NT2/D1 (cell line): ENCODE measurements around the gene TNFAIP2.
"Not testable (repeated sequence)": the region's sequence is repeated elsewhere in the genome, so short reads cannot be mapped to it uniquely, and the experiment has no call there.

ENCODE experiments used
- DNase-seq: peaks from one replicate; pipeline ENCODE4 v3.0.0-alpha.2; 2011; ENCODE audit warnings: low read depth, low spot score
- H3K27me3 ChIP-seq: 2 replicates; pipeline ENCODE4 v1.6.0; 2011; ENCODE audit warnings: mild to moderate bottlenecking; ENCODE audit not compliant: insufficient read length, insufficient read depth
- H3K36me3 ChIP-seq: 2 replicates; pipeline ENCODE4 v1.6.1; 2011; ENCODE audit warnings: mild to moderate bottlenecking, low read length, mixed read lengths; ENCODE audit not compliant: insufficient read depth, insufficient read length
- H3K4me1 ChIP-seq: 2 replicates; pipeline ENCODE4 v1.5.1; 2011; ENCODE audit not compliant: insufficient read depth, insufficient read length
- H3K4me3 ChIP-seq: 2 replicates; pipeline ENCODE4 v1.5.1; 2011; ENCODE audit warnings: low read depth; ENCODE audit not compliant: insufficient read length
- H3K9ac ChIP-seq: 2 replicates; pipeline ENCODE4 v1.6.0; 2011; ENCODE audit warnings: low read depth; ENCODE audit not compliant: insufficient read length
- H3K9me3 ChIP-seq: 2 replicates; pipeline ENCODE4 v1.5.1; 2011; ENCODE audit warnings: mild to moderate bottlenecking, low read length; ENCODE audit not compliant: insufficient read depth
- SUZ12 ChIP-seq: IDR thresholded peaks from 2 replicates; pipeline ENCODE4 v1.6.1; 2011; ENCODE audit not compliant: insufficient read length, insufficient read depth; ENCODE audit errors: extremely low read depth
- YY1 ChIP-seq: IDR thresholded peaks from 2 replicates; pipeline ENCODE4 v1.6.1; 2011; ENCODE audit not compliant: insufficient read length, insufficient read depth
- ZNF274 ChIP-seq: IDR thresholded peaks from 2 replicates; pipeline ENCODE4 v1.6.1; 2011; ENCODE audit warnings: mild to moderate bottlenecking, low read depth, low read length

Gene TNFAIP2

DNA sequence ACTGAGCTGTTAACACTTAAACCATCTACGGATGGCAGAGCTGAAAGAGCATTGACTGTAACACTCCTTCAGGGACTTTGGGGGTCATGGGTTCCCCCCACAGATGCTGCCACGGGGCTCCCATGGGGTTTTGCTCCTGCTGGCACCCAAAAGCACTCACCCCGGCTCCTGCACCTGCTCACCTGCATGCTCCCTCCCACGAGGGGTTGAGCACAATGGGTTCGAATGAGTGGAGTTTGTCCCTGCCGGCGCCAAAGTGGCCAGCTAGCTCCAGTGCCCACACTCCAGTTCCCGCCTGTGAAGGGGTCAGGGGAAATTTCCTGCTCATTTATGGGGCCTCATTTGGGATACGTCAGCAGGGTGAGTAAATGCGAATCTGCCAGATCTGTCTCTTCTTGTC is 40.7 kb downstream of the TNFAIP2 start:
- TF ChIP-seq SUZ12 (no peak), YY1 (no peak), ZNF274 (no peak)
- H3K4me3 ChIP-seq = no peak overlapping the region
- H3K9me3 ChIP-seq = peaks cover 14% of the 10 kb centered on the region; the same call in 1 of the 2 replicates
- H3K27me3 ChIP-seq = no peaks in the 10 kb centered on the region
- H3K36me3 ChIP-seq = no peaks in the 10 kb centered on the region
- peaks cover 3% of the 10 kb centered on the region for H3K4me1 ChIP-seq
- H3K9ac ChIP-seq = no peak overlapping the region
- DNase-seq = no peak

DNA sequence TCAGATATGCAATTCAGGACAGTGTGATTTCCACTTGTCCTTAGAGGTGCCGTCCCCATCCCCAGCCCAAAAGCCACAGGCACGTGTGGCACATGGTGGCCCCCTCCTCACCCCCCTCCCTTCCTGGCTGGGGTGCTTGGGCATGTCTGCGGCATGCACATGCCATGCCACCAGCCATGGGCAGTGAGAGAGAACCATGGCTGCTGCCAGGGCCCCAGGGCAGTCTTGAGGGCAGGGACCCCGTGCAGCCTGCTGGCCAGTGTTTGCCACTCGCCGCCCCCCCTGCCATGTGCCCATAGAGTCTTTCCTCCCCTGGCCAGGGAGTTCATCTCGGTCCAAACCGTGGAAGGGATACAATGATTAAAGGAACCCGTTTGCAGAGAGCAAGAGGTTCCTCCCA is 41.5 kb downstream of the TNFAIP2 start:
- Histone ChIP-seq H3K9ac (no peak overlapping the region), H3K4me3 (no peak overlapping the region), H3K4me1 (peaks cover 3% of the 10 kb centered on the region), H3K27me3 (no peaks in the 10 kb centered on the region), H3K36me3 (no peaks in the 10 kb centered on the region), H3K9me3 (peaks cover 21% of the 10 kb centered on the region)
- TF ChIP-seq ZNF274 (no peak), YY1 (no peak), SUZ12 (no peak)
- no peak for DNase-seq

DNA sequence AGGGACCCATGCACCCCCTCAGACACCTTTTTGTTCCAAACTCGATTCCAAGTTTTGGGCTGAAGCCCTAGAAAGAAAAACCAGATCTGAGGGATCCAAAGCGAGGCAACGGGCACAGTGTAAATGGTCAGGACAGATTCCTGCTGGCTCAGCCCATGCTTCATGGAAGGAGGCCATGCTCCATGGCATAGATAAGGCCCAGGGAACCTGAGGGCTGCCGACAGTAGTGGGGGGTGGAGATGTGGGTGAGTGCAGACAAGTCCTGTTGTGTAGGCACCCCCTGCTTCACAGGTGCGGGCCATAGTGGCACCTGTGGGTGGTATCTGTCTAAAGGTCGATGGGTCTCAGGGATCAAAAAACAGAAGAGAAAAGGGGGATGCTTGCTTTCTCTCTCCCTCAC is 42.1 kb downstream of the TNFAIP2 start:
- H3K9me3 ChIP-seq = peaks cover 27% of the 10 kb centered on the region

DNA sequence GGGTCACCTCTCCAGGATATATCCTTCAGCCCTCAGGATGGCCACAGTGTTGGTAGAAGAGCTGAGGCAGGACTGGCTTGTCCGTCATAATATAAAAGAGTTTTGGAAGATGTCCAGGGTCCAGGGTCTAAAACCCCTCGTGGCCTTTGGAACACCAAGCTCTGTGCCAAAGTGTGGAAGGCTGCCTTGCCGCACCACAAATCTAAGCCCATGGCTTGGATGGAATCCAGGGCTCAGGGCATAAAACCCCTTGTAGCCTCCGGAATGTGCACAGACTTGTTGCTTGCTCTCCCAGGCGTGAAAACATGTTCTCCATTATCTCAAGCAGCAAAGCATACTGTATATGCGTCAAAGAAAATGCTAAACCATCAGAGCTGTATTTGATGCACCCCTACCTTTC is 46.7 kb downstream of the TNFAIP2 start:
- no peak for DNase-seq
- Histone ChIP-seq H3K9me3 (peaks cover 42% of the 10 kb centered on the region), H3K27me3 (no peaks in the 10 kb centered on the region), H3K9ac (no peak overlapping the region), H3K4me1 (no peaks in the 10 kb centered on the region), H3K36me3 (no peaks in the 10 kb centered on the region), H3K4me3 (no peak overlapping the region)
- TF ChIP-seq ZNF274 (no peak), YY1 (no peak), SUZ12 (no peak)

More for the DNA sequence above, 42.1 kb downstream of the TNFAIP2 start:
- Histone ChIP-seq H3K4me1 (peaks cover 3% of the 10 kb centered on the region), H3K27me3 (no peaks in the 10 kb centered on the region), H3K9ac (no peak overlapping the region), H3K36me3 (no peaks in the 10 kb centered on the region), H3K4me3 (no peak overlapping the region)
- TF ChIP-seq YY1 = no peak
- no peak for TF ChIP-seq SUZ12
- no peak for TF ChIP-seq ZNF274
- DNase-seq = no peak

DNA sequence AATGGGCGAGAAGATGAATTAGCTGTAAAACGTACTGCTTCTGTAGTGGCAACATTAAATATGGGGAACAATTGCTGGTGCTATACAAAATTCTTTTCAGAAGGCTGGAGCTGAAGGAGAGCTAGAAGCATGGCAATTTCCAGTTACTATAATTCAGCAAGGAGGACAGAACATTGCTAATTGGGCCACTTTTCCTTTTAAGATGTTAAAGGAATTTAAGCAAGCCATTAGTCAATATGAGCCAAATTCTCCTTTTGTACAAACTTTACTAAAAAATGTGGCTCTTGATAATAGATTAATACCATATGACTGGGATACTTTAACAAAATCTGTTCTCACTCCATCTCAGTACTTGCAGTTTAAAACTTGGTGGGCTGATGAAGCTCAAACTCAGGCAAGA is 47.9 kb downstream of the TNFAIP2 start:
- H3K4me1 ChIP-seq, H3K27me3 ChIP-seq, DNase-seq, H3K9ac ChIP-seq, H3K36me3 ChIP-seq, H3K4me3 ChIP-seq: not testable (repeated sequence)
- peaks cover 47% of the 10 kb centered on the region for H3K9me3 ChIP-seq

DNA sequence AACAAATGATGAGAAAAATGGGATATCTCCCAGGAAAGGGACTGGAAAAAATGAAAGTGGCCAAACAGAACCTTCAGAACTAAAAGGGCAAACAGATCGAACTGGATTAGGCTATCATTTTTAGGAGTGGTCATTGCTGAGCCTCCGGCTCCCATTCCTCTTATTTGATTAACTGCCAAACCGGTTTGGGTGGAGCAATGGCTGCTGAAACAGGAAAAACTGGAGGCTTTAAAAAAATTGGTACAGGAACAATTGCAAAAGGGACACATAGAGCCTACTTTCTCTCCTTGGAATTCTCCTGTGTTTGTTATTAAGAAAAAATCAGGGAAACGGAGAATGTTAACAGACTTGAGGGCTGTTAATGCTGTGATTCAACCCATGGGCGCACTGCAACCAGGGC is 49.7 kb downstream of the TNFAIP2 start:
- no peaks in the 10 kb centered on the region for H3K27me3 ChIP-seq
- H3K9ac ChIP-seq = no peak overlapping the region
- TF ChIP-seq SUZ12 (no peak), ZNF274 (no peak), YY1 (no peak)
- peaks cover 47% of the 10 kb centered on the region for H3K9me3 ChIP-seq
- no peak for DNase-seq
- no peaks in the 10 kb centered on the region for H3K4me1 ChIP-seq
- H3K36me3 ChIP-seq = no peaks in the 10 kb centered on the region
- H3K4me3 ChIP-seq = no peak overlapping the region

DNA sequence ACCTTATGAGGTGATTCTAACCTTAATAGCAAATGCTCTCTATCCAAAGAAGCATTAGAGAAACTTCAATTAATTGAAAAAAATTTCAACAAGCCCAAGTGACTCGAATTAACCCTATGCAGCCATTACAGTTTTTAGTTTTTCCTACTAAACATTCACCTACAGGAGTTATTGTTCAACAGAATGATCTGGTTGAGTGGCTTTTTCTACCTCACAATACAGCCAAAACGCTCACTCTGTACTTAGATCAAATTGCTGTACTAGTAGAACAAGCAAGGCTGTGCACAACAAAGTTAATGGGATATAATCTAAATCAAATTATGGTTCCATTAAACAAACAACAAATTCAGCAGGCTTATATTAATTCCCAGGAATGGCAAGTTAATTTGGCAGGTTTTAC is 50.6 kb downstream of the TNFAIP2 start:
- H3K4me1 ChIP-seq, H3K9ac ChIP-seq, H3K27me3 ChIP-seq, H3K36me3 ChIP-seq, H3K4me3 ChIP-seq, DNase-seq: not testable (repeated sequence)
- peaks cover 44% of the 10 kb centered on the region for H3K9me3 ChIP-seq

DNA sequence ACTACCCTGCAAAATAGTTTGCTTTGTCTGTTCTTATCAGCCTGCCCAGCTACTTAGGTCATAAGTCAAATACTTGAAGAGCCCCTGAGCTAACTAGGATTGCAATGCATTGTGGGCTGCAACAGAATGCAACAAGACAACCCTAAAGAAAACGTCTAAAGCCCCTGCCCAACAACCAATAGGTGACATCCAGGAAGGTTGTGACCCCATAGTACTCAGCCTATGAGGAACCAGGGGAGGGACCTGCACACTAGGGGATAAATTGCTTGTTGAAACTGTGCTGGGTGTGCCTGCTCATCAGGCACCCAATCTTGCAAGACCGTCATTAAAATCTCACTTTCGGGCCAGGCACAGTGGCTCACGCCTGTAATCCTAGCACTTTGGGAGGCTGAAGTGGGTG is 52.9 kb downstream of the TNFAIP2 start:
- H3K9me3 ChIP-seq = peaks cover 22% of the 10 kb centered on the region
- not testable (repeated sequence) for H3K27me3 ChIP-seq, H3K36me3 ChIP-seq, H3K4me1 ChIP-seq, H3K4me3 ChIP-seq, H3K9ac ChIP-seq, DNase-seq
